ENCODE results near the gene RIMBP2. TPM values are rescaled to one million over a fixed set of nuclear protein-coding genes. Genes with fewer than 3 reads are reported as not detected.

RIMBP2 gene
- total and polyA plus RNA-seq, 4 donors, result 0.05 to 2.9 (median 0.95) TPM

DNA sequence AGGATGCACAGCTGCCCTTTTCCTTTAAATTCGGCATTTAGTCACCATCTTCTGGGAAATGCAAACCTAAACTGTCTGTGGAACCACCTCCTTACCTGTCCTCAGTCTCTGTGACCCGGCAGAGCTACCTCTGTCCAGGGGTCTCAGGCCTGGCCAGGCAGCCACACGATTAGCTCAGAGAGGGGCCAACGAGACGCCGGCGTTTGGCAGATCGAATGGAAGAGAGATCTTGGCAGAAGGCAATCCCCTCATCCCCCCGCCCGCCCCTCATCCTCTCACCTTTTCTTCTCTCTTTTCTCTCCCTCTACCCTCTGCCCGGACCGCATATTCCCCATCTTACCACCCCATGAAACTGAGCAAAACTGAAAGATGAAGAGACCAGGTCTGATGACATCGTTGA lies 277.4 kb downstream of the RIMBP2 start:
- H3K27ac ChIP-seq (ENCODE audit: low read depth in 1 of 2, low read length in 1 of 2), result no peak overlapping the region
- ATAC-seq (ENCODE audit: insufficient read depth, low FRiP score) (no peak), DNase-seq (no peak)
- H3K36me3 ChIP-seq (ENCODE audit: control insufficient read depth in 4 of 4, insufficient read depth in 4 of 4, low read length in 4 of 4), result no peaks in the 10 kb centered on the region
- H3K9me3 ChIP-seq (ENCODE audit: control insufficient read depth in 4 of 4, insufficient read depth in 3 of 4, low read length in 3 of 4), result peaks cover 0 to 15% (median 0%) of the 10 kb centered on the region in 4 donors
- H3K4me1 ChIP-seq (ENCODE audit: control insufficient read depth in 5 of 5, insufficient read depth in 5 of 5, low read length in 5 of 5), result no peaks in the 10 kb centered on the region
- 91 to 97% methylated on average over 13 of the region's 13 CpGs for WGBS, 2 donors
- H3K27me3 ChIP-seq (ENCODE audit: control insufficient read depth in 3 of 3, insufficient read depth in 3 of 3, low read length in 2 of 3), result no peaks in the 10 kb centered on the region
- H3K9ac ChIP-seq (ENCODE audit: insufficient read depth in 1 of 2, low read length in 2 of 2), result no peak overlapping the region
- no peak overlapping the region for H3K4me3 ChIP-seq
- TF ChIP-seq, protein P1, sequence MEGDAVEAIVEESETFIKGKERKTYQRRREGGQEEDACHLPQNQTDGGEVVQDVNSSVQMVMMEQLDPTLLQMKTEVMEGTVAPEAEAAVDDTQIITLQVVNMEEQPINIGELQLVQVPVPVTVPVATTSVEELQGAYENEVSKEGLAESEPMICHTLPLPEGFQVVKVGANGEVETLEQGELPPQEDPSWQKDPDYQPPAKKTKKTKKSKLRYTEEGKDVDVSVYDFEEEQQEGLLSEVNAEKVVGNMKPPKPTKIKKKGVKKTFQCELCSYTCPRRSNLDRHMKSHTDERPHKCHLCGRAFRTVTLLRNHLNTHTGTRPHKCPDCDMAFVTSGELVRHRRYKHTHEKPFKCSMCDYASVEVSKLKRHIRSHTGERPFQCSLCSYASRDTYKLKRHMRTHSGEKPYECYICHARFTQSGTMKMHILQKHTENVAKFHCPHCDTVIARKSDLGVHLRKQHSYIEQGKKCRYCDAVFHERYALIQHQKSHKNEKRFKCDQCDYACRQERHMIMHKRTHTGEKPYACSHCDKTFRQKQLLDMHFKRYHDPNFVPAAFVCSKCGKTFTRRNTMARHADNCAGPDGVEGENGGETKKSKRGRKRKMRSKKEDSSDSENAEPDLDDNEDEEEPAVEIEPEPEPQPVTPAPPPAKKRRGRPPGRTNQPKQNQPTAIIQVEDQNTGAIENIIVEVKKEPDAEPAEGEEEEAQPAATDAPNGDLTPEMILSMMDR (IDR thresholded peaks at IDR 0.05; ENCODE audit: control extremely low read depth, extremely low read depth), result no peak

DNA sequence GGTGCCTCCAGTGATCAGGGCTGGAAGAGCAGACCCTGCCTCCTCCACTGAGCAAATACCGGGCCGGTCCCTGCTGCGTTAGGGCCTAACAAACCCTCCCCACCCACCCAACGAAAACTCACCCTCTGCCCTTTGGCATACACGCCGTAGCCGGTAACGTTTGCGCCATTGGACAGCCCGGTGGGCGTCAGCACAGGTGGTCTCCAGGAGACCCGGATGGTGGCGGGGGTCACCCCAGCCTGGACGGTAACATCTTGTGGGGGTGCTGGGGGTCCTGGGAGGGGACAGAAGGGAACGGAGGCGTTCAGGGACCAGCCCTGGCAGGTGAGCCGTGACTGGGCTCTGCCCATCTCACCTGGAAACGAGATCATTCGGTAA lies 277.9 kb downstream of the RIMBP2 start:
- no peak for DNase-seq
- Histone ChIP-seq H3K4me1 (ENCODE audit: control insufficient read depth in 5 of 5, insufficient read depth in 5 of 5, low read length in 5 of 5) (no peaks in the 10 kb centered on the region), H3K9me3 (ENCODE audit: control insufficient read depth in 4 of 4, insufficient read depth in 3 of 4, low read length in 3 of 4) (peaks cover 0 to 19% (median 0%) of the 10 kb centered on the region in 4 donors), H3K36me3 (ENCODE audit: control insufficient read depth in 4 of 4, insufficient read depth in 4 of 4, low read length in 4 of 4) (no peaks in the 10 kb centered on the region), H3K9ac (ENCODE audit: insufficient read depth in 1 of 2, low read length in 2 of 2) (no peak overlapping the region), H3K4me3 (no peak overlapping the region), H3K27ac (ENCODE audit: low read depth in 1 of 2, low read length in 1 of 2) (no peak overlapping the region), H3K27me3 (ENCODE audit: control insufficient read depth in 3 of 3, insufficient read depth in 3 of 3, low read length in 2 of 3) (no peaks in the 10 kb centered on the region)
- ATAC-seq (ENCODE audit: insufficient read depth, low FRiP score), result no peak
- TF ChIP-seq, protein P1 (IDR thresholded peaks at IDR 0.05; ENCODE audit: control extremely low read depth, extremely low read depth), result no peak
- 93 to 94% methylated on average over 18 to 19 of the region's 19 CpGs for WGBS, 2 donors

DNA sequence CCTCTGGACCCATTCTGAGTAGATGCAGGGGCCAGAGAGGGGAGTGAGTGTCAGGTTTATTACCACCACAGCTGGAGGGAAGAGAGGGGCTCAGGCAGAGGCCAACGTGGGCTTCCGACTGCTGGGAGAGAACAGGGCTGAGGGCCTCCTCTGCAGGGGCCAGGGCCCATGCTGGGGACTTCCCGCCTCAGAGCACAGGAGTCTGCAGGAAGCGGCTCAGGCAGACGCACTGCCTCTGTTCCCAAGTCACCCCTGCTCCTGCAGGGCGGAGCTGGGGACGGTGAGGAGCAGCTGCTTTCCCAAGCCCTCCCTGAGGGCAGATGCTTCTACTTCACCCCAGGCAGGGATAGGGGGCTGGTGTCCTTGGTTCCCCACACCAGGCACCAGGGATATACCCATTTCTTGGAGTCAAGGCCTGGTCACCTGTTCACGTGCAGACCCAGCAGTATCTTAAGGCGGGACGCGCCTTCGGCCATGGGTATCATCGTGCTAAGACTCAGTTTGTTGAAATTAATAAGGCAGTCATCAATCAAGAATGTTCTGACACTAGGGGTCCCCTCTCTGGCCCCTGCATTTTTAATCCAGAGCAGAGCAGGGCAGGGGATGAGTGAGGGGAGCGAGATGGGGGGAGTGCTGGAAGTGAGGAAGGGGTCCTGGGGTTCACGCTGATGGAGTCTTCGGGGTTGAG lies 278.4 kb downstream of the RIMBP2 start:
- TF ChIP-seq, protein P1 (IDR thresholded peaks at IDR 0.05; ENCODE audit: control extremely low read depth, extremely low read depth), result no peak
- Histone ChIP-seq H3K27me3 (ENCODE audit: control insufficient read depth in 3 of 3, insufficient read depth in 3 of 3, low read length in 2 of 3) (no peaks in the 10 kb centered on the region), H3K9ac (ENCODE audit: insufficient read depth in 1 of 2, low read length in 2 of 2) (no peak overlapping the region), H3K36me3 (ENCODE audit: control insufficient read depth in 4 of 4, insufficient read depth in 4 of 4, low read length in 4 of 4) (no peaks in the 10 kb centered on the region), H3K27ac (ENCODE audit: low read depth in 1 of 2, low read length in 1 of 2) (no peak overlapping the region), H3K4me3 (no peak overlapping the region), H3K9me3 (ENCODE audit: control insufficient read depth in 4 of 4, insufficient read depth in 3 of 4, low read length in 3 of 4) (peaks cover 0 to 20% (median 0%) of the 10 kb centered on the region in 4 donors), H3K4me1 (ENCODE audit: control insufficient read depth in 5 of 5, insufficient read depth in 5 of 5, low read length in 5 of 5) (no peaks in the 10 kb centered on the region)
- DNase-seq (no peak), ATAC-seq (ENCODE audit: insufficient read depth, low FRiP score) (no peak)
- 92 to 93% methylated on average over 16 of the region's 16 CpGs for WGBS, 2 donors

Data from lung (tissue), 12 donors.